Endothelial cell of umbilical vein (primary cell): Measurements from ENCODE around the gene C1RL.

Experiments used
- EZH2 ChIP-seq: IDR thresholded peaks from 2 replicates; pipeline ENCODE4 v1.6.1; 2012; ENCODE audit warnings: borderline replicate concordance, low read depth, mild to moderate bottlenecking, moderate library complexity, low read length, inconsistent platforms; ENCODE audit not compliant: severe bottlenecking
- FOS ChIP-seq: IDR thresholded peaks from 2 replicates; pipeline ENCODE4 v1.6.1; 2011; ENCODE audit warnings: mild to moderate bottlenecking, low read length, moderate library complexity, borderline replicate concordance; ENCODE audit not compliant: insufficient read depth
- GATA2 ChIP-seq: IDR thresholded peaks from 2 replicates; pipeline ENCODE4 v1.7.0; 2011; ENCODE audit warnings: low read depth, mild to moderate bottlenecking, moderate library complexity, mixed read lengths, low read length; ENCODE audit not compliant: insufficient read length, insufficient read depth
- JUN ChIP-seq: IDR thresholded peaks from 2 replicates; pipeline ENCODE4 v1.6.1; 2011; ENCODE audit warnings: borderline replicate concordance, low read depth; ENCODE audit not compliant: insufficient read length, insufficient read depth
- POLR2A ChIP-seq: IDR thresholded peaks from 2 replicates; pipeline ENCODE4 v1.6.1; 2012; ENCODE audit warnings: low read depth, mild to moderate bottlenecking, control low read depth, low read length
- POLR2AphosphoS5 ChIP-seq: IDR thresholded peaks from 2 replicates; pipeline ENCODE4 v1.6.1; 2012; ENCODE audit warnings: low read depth, mild to moderate bottlenecking, control low read depth, low read length, moderate library complexity; ENCODE audit not compliant: insufficient read depth
- TF ChIP-seq, protein P1 (sequence below), 2 donors: IDR thresholded peaks; 1 replicate in 1 of 2; 2 replicates in 1 of 2; pipeline ENCODE4 v1.5.1; 2011; ENCODE audit warnings: low read length in 2 of 2, mild to moderate bottlenecking in 2 of 2, moderate library complexity in 2 of 2, control low read depth in 1 of 2, inconsistent platforms in 1 of 2, low read depth in 1 of 2; ENCODE audit not compliant: insufficient read depth in 1 of 2; ENCODE audit errors: extremely low read depth in 1 of 2

DNA sequence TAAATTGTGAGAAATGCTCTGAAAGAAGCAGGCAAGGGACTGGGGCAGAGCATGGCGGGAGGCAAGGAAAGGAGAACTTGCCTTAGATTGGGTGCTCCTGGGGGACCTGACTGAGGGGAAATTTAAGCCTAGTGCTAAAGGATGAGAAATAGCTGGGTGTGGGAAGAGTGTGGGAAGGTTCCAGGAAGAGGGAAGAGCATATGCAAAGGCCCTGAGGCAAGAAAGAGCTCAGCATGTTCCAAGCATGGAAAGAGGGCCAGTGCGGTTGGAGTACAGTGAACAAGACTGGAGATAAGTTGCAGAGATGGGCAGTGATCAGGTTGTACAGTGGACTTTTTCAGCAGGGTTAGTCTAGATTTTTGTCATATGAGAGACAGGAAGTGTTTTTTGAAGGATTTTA lies 30.2 kb upstream of the C1RL start:
- no peak for TF ChIP-seq GATA2
- TF ChIP-seq POLR2A, result no peak
- TF ChIP-seq, protein P1, sequence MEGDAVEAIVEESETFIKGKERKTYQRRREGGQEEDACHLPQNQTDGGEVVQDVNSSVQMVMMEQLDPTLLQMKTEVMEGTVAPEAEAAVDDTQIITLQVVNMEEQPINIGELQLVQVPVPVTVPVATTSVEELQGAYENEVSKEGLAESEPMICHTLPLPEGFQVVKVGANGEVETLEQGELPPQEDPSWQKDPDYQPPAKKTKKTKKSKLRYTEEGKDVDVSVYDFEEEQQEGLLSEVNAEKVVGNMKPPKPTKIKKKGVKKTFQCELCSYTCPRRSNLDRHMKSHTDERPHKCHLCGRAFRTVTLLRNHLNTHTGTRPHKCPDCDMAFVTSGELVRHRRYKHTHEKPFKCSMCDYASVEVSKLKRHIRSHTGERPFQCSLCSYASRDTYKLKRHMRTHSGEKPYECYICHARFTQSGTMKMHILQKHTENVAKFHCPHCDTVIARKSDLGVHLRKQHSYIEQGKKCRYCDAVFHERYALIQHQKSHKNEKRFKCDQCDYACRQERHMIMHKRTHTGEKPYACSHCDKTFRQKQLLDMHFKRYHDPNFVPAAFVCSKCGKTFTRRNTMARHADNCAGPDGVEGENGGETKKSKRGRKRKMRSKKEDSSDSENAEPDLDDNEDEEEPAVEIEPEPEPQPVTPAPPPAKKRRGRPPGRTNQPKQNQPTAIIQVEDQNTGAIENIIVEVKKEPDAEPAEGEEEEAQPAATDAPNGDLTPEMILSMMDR (IDR thresholded peaks at IDR 0.05; ENCODE audit: extremely low read depth in 1 of 2, insufficient read depth in 1 of 2, low read depth in 1 of 2, low read length in 2 of 2), result no peak
- no peak for TF ChIP-seq EZH2
- TF ChIP-seq POLR2AphosphoS5, result no peak
- no peak for TF ChIP-seq JUN
- TF ChIP-seq FOS, result no peak
